ENCODE results near the gene TSR3.

TSR3 gene

GRCh38 chr16:1333854-1334700 lies 17.6 kb downstream of the TSR3 start:
- ChIA-PET POLR2A (no interaction called here), CTCF (no interaction called here)
- H3K4me3 ChIP-seq (ENCODE audit: low read depth, low read length) = peak overlapping the region; percentile 12; the same call in 1 of the 2 replicates
- TF ChIP-seq CTCF (IDR thresholded peaks at IDR 0.05; ENCODE audit: insufficient read depth, low read length, missing control alignments) = no peak
- no peak for DNase-seq (ENCODE audit: low read depth, low spot score)

DNA sequence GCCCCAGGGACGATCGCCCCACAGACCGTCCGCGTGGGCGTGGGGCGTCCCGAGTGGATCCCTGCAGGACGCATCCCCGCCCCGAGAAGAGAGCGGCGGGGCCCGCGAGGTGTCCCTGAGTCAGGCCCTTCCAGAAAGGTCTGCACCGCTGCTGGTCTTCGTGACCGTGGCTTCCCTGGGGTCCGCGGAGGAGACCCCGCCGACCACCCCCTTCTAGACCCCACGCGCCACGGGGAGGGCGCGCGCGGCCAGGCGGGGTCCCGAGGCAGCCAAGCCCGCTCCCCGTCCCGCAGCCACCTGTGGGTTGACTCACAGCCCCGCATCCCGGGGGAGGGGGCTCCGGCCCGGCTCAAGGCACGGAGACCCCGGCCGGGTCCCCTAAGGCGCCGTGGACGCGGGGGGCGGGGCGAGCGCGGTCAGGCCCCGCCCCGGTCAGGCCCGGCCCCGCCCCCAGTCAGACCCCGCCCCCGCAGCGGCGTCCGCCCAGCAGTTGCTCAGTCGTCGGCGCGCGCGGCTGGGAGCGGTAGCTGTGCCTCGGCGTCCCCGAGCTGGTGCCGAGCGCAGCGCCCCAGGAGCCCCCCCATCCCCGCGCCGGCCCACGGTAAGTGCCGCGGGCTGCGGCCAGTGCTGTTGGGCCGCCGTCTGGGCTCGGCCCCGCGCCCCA lies 18.4 kb downstream of the TSR3 start, which contains the start of gene BAIAP3:
Gene BAIAP3 (plus strand): TSS at position 497 of the 664 bp plus-strand sequence. CDS start 4,905 bp downstream, outside the sequence.
- ChIA-PET CTCF (interaction anchor here (0.9 kb wide), 1 partner anchor 10 kb away, joined by 3 read pairs; no protein-coding TSS in a partner anchor), POLR2A (no interaction called here)
- TF ChIP-seq CTCF (IDR thresholded peaks at IDR 0.05; ENCODE audit: insufficient read depth, low read length, missing control alignments) = no peak
- DNase-seq (ENCODE audit: low read depth, low spot score) = no peak
- H3K4me3 ChIP-seq (ENCODE audit: low read depth, low read length) = peak within 1 kb of the TSS; percentile 12; the same call in 1 of the 2 replicates

DNA sequence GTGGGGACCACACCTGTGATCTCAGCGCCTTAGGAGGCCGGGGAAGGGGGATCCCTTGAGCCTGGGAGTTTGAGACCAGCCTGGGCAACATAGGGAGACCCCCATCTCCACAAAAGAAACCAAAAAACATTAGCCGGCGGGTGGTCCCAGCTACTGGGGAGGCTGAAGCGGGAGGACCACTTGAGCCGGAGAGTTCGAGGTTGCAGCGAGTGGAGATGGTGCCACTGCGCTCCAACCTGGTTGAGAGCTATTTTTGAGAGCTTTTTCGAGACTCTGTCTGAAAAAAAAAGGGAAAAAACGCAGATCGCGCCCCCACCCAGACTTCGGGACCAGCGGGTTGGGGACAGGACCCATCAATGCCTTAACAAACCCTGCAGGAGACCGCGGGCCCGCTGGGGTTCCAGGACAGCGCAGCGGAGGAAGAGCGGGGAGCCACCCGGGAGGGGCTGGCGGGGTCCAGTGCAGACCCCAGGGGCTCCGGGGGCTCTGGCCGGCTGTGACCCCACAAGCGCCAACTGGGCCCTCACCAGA lies 19.0 kb downstream of the TSR3 start:
- no peak for TF ChIP-seq CTCF (IDR thresholded peaks at IDR 0.05; ENCODE audit: insufficient read depth, low read length, missing control alignments)
- ChIA-PET CTCF (interaction anchor here (0.9 kb wide), 1 partner anchor 9 kb away, joined by 3 read pairs; no protein-coding TSS in a partner anchor), POLR2A (no interaction called here)
- no peak for DNase-seq (ENCODE audit: low read depth, low spot score)
- H3K4me3 ChIP-seq (ENCODE audit: low read depth, low read length) = no peak overlapping the region

GRCh38 chr16:1331712-1332617 lies 19.7 kb downstream of the TSR3 start:
- DNase-seq (ENCODE audit: low read depth, low spot score) = no peak
- no peak overlapping the region for H3K4me3 ChIP-seq (ENCODE audit: low read depth, low read length)
- TF ChIP-seq CTCF (IDR thresholded peaks at IDR 0.05; ENCODE audit: insufficient read depth, low read length, missing control alignments) = no peak
- ChIA-PET POLR2A (no interaction called here), CTCF (interaction anchor here (0.9 kb wide), 1 partner anchor 8 kb away, joined by 3 read pairs; no protein-coding TSS in a partner anchor)

DNA sequence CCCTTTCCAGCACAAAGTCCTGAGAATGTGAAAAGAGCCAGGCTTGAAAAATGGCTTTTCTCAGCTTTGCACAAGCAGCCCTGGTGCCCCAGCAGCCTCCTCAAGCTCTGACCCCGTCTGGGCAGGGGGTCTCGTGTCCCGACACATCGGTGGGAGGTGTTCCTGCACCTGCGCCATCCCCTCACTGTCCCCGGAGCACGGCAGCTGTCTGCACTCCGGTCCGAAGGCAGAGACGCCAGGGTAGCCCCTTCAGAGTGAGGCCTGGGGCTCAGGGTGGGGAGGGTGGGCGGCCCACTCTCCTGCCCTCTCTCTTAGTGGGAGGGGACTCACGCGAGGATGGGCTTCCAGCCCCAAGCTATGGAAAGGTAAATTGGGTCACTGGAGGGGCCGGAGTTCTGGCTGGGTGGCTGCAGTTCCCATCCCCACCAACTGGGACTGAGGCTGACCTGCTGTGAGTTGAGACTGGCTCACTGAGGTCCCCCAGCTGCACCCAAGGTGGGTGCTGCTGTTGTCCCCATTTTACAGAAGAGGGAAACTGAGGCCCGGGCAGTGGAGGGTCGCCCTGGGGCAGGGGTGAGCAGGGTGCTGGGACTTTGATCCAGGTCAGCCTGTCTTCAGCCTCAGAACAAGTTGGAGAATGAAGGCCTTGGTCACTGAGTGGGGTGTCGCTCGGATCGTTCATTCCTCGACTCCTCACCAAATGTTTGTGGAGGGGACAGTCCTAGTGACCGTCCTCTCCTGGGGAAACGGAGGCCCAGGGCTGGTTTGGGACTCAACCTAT lies 20.6 kb downstream of the TSR3 start:
- CTCF ChIA-PET = no interaction called here
- POLR2A ChIA-PET = interaction anchor here (0.5 kb wide), 1 partner anchor 34 kb away, joined by 3 read pairs; no protein-coding TSS in a partner anchor
- no peak for DNase-seq (ENCODE audit: low read depth, low spot score)

More for the DNA sequence above, 20.6 kb downstream of the TSR3 start:
- no peak overlapping the region for H3K4me3 ChIP-seq (ENCODE audit: low read depth, low read length)
- TF ChIP-seq CTCF (IDR thresholded peaks at IDR 0.05; ENCODE audit: insufficient read depth, low read length, missing control alignments) = no peak

Measured in AG04449 (cell line).